Globus pallidus (tissue), 1 donor: ENCODE results near the gene LRRTM4.
"Not testable (repeated sequence)": the region's sequence is repeated elsewhere in the genome, so short reads cannot be mapped to it uniquely, and the experiment has no call there.

Experiments used
- DNase-seq: peaks from one replicate; pipeline ENCODE4 v3.0.0-alpha.2; 2015; ENCODE audit warnings: low spot score

The LRRTM4 gene

GRCh38 chr2:76861708-76862107 is 660.5 kb downstream of the LRRTM4 start:
- no peak for DNase-seq

DNA sequence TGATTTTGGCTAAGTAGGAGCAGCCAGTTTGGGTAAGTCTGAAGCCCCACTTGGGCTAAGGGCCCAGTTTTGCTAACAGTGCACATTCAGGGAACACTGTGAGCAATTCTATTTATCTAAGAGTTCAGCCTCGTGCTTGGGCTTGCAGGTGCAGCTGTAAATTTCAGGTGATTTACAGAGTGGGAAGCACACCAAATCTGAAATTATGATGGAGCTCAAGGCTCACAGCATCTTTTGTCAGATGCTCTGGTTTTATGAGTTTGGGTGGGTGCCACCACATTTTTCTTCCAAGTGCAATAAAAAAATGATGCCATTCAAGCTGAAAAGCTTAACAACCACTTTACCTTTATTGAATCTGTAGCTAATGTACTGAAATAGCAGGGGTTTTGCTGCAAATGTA is 671.2 kb downstream of the LRRTM4 start:
- DNase-seq = no peak

- DNase-seq = no peak
Observed at GRCh38 chr2:76849086-76849485, 673.1 kb downstream of the LRRTM4 start.

DNA sequence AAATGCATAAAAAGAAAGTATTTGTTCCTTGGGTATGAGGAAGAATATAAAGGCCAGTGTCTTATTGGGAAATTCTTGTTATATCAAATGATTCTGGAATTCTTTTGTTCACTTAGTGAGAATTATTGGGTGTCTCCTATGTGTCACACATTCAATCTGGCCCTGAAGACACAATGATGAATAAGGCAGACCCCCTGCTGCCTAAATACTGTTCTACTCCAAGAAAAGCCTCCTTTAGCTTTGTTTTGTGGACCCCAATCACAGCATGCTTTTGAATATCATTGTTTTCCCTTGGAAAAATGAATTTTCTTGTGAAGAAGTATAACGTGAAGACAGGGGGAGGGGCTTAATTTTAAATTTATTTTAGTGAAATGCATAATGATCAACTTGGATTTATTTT is 682.4 kb downstream of the LRRTM4 start:
- DNase-seq = no peak

DNA sequence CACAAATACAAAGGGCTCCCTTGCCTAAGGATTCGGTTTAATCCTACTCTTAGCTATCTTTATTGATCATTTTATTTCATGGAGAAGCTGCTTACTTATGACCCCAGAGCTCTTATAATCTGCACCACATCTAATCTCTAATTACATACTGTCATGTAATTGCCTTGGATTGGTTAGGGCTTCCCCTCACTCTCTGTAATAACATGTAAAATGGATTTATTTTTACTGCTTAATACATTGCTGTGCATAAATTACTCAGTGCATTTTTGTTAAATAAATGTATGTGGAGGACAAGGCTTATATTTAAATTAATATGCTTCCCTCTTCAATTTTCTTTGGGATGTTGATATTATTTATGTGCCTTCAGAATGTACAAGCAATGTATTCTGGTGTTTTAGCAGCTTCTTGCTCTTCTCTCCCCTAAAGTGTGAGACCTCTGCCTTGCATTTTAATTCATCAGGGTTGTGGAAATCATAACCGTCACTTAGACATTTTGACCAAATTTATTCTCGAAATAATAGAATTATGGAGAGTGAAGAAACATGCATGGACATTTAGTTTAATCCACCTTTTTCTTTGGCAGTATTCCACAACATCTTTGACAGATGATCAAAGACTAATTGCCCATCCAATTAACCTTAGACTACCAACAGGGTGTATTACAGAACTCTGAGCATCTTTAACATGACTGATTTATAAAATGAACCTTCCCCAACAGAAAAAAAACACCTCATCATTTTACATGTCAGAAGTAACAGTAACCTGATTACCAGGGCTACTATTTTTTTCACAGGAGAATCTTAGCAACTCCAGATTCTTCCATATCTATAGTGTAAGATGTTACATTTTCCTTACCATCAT is 692.6 kb downstream of the LRRTM4 start:
- DNase-seq = no peak

DNA sequence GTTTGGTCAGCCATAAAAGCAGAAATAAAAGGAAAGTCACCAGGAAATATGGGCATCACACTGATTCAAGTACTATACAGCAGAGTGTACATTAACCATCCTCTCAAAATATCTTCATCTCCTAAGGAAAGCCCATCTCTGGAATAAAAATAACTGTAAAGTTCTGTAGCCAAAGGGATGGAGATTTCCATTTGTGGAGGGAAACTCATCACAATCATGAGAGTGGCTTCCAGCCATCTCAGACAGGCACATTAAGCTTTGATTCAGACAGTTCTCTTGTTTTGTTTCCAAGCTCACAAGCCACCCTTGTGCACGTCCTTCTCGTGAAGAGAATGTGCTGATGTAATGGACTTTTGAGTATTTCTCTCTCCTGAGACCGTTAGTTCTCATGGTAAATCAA is 695.5 kb downstream of the LRRTM4 start:
- DNase-seq = peak; percentile 13

- no peak for DNase-seq
Observed at GRCh38 chr2:76825140-76825970, 696.8 kb downstream of the LRRTM4 start.

- no peak for DNase-seq
Observed at GRCh38 chr2:76821731-76822130, 700.4 kb downstream of the LRRTM4 start.

- DNase-seq = no peak
Observed at GRCh38 chr2:76813084-76813483, 709.1 kb downstream of the LRRTM4 start.

DNA sequence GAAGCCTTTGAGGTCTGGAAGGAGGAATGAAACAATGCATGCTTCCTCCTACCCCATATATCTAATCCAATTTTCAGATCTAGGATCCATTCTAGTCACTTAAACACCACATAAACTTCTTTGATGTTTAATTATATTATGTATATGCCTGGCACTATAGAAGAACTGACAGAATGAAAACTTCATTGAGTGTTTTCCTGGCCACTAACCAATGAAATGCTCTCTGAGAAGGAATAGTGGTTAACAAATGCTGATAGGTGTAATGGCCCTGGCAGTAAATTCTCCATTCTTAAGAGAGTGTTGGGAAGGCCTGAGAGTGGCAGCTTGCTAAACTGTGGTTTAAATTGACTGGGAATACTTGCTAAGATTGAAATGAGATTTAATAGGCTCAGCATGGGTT is 710.0 kb downstream of the LRRTM4 start:
- DNase-seq = no peak

DNA sequence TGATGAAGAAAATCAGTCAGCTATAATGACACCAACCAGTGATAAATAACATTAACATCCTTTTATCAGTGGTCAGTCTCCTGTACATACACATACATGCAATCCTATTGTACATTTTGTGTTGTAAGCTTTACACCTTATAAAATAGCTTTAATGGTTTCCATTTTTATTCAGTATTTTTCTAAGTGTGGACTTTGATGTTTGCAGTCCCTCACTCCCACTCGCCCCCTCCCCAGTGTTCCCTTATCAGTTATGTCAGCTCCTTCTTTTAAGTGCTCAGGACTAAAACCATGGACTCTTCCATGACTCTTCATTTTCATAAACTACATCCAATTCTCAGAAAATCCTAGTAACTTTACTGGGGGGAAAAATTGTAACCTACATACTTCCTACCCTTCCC is 713.0 kb downstream of the LRRTM4 start:
- DNase-seq = no peak

GRCh38 chr2:76808732-76809131 is 713.4 kb downstream of the LRRTM4 start:
- no peak for DNase-seq

DNA sequence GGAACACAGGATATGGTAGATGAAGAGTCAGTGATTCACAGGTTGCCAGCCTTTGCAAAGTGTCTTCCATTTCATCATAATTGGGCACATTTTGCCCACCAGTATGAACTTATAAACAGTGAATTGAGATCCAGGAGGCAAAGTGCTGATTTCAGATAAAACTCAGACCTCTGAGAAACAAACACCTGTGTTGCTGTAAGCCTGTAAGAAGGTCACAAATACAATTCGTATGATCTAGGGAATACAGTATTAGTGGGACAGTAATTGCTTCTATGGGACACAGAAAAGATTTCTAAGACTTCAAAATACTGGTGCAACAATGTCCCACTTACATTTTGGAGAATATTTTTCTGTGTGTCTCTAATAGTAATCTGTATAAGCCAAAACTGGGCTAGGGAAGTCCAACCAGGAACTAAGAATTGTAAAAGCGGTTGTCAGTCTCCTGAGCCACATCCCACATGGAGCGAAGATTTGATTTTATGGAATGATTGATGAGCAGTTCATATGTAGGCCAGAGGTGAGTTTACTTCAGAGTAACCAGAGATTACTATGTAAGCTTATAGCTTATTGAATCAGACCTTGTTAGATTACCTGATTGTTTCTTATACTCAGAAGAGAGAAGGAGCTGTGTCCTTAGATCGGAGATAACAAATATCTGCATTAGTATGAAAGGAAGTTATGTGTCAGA is 728.4 kb downstream of the LRRTM4 start:
- DNase-seq = no peak

- not testable (repeated sequence) for DNase-seq
Observed at GRCh38 chr2:76781313-76781712, 740.9 kb downstream of the LRRTM4 start.

DNA sequence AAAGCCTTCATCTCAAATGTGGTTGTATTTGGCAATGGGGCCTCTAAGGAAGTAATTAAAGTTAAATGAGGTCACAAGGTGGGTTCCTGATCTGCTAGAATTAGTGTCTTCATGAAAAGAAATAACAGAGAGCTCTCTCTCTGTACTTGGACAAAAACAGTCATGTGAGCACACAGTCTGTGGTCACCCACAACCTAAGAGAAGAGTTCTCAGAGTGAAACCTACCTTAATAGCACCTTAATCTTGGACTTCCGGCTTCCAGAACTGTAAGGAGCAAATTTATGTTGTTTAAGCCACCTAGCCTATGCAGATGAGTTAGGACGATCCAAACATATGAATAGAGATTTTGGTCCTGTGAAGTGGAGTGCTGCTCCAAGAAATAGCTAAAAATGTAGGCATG is 758.9 kb downstream of the LRRTM4 start:
- DNase-seq = no peak

- no peak for DNase-seq
Observed at GRCh38 chr2:76760367-76760704, 761.8 kb downstream of the LRRTM4 start.

- no peak for DNase-seq
Observed at GRCh38 chr2:76759634-76760366, 762.4 kb downstream of the LRRTM4 start.

GRCh38 chr2:76752506-76752905 is 769.7 kb downstream of the LRRTM4 start:
- DNase-seq = no peak

DNA sequence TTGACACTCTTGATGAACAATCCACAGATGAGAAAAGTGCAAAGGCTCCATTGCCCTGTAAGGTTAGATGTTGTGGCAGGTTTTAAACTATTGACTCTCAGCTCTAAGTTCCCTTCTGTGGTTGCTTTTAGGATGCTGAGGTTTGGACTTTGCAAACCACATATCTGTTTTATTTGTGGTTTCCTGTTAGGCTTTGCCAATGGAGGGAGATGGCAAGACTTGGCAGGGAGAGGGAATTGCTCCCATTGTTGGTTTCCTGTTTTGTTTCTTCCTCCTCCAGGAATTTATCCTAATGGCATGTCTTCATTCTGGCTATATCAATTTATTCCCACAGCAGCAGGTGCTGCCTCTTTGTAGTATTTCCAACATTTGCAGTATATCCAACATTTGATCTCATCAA is 772.3 kb downstream of the LRRTM4 start:
- DNase-seq = no peak

- DNase-seq = no peak
Observed at GRCh38 chr2:76748581-76749296, 773.4 kb downstream of the LRRTM4 start.

- no peak for DNase-seq
Observed at GRCh38 chr2:76745605-76746004, 776.6 kb downstream of the LRRTM4 start.
